Pulmonary artery endothelial cell (primary cell): Measurements from ENCODE around the gene FOXP4. TPM values are rescaled to one million over a fixed set of nuclear protein-coding genes. Genes with fewer than 3 reads are reported as not detected.
A peak's percentile ranks its signal among the peaks of the same experiment; 100 is the strongest.

Source experiments
- DNase-seq: peaks from one replicate; pipeline ENCODE4 v3.0.0-alpha.2; 2011; ENCODE audit warnings: low read depth, low spot score
- total RNA-seq: library from RNA; depleted of rRNA; stranded (reverse); fragments of >200 nt; gene quantifications from 2 replicates; pipeline ENCODE4 v1.2.3, GENCODE V29; 2014

Gene FOXP4
- total RNA-seq, 1 donor from 2014 or later, result 2.9 TPM

DNA sequence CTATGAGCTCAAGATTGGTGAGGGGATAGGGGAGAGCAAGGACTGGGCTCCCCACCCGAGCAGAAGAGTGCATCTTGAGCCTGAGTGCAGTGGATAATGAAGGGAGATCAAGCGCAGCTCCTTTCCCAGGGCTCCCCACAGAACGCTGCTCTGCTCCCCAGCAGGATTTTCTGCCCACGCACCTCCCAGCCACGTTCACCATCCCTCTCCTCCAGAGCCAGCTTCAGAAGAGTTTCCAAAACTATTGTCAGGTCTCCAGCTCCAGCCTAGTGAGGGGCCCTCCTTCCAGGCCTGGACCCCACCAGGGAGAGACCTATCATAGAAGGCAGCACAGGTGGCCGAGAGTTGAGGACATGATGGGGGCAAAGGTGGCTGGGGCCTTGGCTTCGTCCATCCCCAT is 34.5 kb downstream of the FOXP4 start:
- DNase-seq, result no peak

DNA sequence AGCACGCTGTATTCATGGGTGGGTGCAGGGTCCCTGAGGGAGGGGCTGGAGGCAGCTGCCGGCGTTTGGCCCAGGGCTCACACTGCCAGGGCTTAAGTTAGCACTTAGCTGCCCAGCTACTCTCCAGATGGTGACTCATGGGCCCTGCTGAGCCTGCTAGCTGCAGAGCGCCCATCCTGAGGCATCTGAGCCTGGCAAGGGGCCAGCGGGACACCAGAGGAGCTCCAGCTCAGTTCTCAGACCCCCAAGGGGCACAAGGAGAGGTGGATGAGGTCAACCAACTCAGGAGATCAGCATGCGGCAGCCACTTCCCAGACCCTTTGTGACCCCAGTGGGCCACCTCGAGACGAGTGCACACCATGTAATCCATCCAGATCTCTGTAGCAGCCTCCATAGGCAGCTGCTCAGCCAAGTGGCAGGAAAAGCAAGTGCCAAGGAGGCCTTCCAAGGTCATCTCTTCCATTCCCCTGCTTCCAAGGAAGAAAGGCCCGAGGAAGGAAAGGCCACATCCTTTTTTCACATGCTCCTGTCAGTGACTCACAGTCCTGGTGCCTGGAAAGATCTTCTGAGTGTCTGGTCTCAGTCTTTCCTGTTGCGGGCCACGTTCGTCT is 35.3 kb downstream of the FOXP4 start:
- DNase-seq, result peak; percentile 64

DNA sequence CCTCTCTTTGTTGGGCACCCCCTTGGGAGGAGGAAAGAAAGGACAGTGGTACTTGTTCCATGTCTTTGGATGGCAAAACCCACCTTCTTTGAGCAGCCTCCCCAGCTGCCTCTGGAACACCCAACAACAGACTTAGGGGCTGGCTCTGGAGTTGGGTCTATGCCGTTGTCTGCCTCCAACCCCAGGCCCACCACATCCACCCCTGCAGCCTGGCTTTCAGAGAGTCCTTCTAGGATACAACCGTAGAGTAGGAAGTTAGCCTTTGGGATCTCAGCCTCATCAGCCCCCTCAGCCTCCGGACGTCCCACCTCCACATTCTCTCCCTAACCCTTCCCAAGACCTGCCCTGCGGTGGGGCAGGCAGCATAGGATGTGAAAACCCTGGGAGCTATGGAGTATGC is 36.4 kb downstream of the FOXP4 start:
- DNase-seq, result no peak

DNA sequence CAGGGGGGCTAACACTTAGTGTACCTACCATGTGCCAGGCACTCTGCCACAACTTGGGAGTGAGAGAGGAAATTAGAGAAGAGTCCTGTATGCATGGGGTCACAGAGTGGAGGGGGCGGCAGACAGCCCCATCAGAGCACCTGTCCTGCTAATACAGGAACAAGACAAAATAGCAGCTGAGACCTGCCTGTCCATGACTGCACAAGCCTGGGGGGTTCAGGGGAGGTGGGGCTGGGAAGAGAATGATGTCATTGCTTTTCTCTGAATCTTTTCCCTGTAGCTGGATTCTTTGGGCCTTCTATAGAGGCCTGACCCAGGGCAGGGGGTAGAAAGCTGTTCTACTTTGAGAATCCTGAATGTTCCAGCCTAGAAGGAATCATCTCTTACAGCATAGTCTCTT is 37.4 kb downstream of the FOXP4 start:
- DNase-seq, result no peak

DNA sequence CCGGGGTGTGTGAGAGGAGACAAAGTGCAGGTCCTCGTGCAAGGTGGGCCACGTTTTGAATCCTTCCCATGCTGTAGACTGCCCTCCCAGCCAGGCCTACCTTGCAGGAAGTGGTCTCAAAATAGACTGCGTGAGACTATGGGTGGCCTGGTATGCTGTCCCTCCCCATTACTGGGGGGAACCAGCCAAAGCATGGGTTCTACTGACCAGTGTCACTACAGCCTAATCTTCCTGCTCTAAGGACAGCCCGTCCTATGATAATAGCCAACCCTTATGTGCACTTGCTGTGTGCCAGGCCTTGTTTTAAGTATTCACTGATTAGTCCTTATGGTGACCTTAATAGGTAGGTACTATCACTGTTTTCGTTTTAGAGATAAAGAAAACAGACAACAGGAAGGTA is 38.0 kb downstream of the FOXP4 start:
- DNase-seq, result no peak

DNA sequence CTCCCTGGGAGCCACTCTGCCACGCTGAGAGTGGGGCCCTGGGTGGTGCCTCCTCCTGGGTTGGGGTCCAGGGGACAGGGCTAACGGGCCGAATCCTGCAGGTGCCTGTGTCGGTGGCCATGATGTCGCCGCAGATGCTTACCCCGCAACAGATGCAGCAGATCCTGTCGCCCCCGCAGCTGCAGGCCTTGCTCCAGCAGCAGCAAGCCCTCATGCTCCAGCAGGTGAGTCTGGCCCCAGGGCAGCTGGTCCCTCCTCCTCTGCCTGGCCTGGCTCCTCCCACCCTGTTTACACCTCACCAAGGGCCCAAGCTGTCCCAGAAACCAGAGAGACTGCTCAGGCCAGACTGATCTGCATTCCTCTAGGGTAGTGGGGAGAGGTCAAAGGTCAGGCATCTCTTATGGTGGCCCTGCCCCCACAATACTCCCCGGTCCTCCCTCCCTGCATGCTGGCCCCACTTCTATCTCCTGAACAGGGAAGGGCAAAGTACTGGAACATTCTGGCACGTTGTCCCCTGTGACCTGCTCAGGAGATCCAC is 38.6 kb downstream of the FOXP4 start:
- DNase-seq, result no peak

DNA sequence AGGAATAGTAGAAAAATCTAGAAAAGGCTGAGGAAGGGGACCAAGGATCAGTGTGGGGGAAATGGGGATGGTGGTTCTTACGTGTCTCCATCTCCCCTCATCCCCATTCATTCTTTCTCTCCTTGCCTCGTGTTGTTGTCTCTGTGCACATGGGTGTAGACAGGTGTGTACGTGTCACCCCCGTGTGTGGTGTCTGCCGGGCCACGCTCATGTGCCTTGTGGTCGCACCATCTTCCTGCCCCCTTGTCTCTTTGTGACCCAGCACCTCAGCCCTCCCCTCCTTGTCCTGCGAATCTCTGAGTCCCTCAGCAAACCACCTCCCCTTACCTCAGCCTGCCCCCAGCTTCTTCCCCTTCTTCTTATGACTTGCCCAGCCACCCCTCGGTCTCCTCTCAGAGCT is 39.4 kb downstream of the FOXP4 start:
- no peak for DNase-seq

DNA sequence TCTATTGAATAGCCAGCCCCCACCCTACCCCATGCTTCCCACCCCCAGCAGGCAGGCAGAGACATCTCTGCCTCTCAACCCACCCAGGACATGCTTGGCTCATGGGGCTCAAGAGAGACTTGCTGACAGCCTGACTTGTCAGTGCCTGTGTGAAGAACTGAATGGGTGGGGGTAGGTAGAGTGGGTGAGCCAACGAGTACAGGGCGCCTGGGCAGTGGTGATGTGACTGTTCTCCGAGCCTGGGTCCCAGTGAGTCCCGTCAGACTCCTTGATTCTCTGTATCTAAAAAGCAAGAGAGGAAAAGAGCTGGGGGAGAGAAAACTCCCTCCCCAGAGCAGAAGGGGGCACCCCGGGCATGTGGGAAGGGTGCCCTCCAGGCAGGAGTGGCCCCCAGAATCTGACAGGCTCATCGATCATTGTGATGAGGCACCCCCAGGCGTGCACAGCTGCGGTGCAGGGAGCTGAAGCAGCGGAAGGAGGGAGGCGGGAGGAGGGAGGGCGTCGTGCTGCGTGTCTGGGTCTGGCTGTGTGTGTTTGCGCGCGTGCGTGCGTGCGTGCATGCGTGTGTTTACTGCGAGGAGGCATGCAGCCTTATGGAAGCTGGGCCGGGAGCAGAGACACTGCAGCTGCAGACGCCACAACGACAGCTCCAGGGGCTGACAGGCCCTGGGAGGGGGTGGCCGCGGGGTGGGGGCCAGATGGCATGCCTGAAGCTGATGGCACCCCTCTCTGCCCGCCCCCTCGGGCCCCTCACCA is 40.2 kb downstream of the FOXP4 start:
- DNase-seq, result no peak

DNA sequence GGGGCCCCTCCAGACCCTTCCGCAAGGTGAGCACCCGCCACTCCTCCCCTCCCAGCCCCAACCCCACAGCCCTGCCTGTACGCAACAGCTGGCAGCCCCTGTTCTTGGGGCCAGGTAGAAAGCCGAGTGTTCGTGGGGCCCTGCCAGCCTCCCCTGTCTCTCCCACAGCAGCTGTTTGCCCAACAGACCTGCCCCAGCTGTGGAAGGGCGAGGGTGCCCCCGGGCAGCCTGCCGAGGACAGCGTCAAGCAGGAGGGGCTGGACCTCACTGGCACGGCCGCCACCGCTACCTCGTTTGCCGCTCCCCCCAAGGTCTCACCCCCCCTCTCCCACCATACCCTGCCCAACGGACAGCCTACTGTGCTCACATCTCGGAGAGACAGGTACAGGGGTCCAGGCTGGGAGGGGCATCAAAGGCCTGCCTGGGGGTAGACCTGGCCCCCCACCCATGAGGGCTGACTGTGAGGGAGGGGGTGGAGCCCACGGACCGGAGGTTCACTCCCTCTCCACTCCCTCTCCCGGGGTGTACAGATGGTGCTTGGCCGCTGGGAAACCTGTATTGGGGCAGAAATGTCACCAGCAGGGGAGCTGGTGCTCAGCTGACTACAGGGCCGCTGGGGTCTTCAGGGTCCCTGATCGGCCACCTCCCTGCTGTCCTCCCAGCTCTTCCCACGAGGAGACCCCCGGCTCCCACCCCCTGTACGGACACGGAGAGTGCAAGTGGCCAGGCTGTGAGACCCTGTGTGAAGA is 41.1 kb downstream of the FOXP4 start:
- no peak for DNase-seq

DNA sequence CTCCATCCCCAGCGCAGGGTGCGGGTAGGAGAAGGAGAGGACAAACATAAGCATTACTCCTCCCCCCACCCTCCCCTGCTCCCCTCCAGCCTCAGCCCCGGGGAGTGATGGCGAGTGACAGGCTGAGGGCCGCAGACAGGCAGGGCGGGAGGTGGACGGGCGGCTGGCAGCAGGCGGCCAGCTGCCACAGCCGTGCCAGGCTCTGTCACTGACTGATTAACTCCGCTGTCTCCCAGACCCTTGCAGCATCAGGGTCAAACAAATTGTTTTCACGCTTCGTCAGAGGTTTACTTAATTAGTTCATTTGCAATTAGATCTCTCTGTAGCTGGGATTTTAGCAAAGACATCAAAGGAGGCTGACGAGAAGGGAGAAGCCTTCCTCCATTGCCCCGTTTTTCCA is 41.9 kb downstream of the FOXP4 start:
- no peak for DNase-seq

DNA sequence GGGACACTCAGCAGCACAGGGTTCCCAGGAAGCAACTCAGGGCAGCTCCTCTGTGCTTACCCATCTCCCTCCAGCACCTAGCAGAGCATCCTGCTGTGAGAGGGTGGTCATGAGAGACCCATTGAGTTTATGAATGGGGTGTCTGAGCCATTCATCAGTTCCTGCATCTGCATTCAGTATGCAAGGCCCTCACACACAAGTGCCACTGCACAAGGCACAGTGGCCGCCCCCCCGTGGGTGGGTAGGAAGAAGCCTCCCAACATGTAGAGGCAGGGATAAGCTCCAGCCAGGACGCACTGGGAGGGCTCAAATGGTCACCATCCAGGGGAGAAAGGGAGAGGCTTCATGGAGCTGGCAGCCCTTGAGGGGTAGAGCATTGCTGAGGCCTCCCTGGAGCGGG is 43.0 kb downstream of the FOXP4 start:
- no peak for DNase-seq

DNA sequence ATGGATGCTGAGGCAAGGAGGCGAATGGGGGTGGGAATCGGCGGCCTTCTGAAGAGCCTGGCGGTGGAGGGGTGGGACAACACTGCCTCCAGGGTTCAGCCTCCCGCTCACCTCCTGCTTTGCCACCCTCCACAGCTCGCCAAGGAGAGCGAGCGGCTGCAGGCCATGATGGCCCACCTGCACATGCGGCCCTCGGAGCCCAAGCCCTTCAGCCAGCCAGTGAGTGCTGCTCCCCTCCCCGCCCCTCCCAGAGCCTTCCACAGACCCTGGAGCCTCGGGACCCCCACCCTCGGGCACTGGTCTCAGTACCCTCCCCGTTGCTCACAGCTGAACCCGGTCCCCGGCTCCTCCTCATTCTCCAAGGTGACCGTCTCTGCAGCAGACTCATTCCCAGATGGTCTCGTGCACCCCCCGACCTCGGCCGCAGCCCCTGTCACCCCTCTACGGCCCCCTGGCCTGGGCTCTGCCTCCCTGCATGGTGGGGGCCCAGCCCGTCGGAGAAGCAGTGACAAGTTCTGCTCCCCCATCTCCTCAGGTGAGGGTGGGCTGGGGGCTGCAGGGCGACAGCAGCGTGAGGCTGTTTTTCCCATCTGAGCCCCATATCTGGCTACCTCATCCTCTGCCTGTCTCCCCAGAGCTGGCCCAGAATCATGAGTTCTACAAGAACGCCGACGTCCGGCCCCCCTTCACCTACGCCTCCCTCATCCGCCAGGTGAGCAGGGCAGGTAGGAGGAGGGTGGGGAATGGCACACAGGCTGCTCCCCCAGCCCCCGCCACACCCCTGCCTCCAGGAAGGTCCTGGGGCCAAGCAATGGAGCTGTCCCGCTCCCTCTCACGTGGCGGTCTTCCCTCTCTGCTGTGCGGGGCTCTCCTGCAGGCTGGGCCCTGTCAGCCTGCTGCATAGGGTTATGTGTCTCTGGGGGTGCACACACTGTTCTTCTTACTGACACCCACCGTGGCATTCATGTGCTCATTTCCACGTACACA is 43.7 kb downstream of the FOXP4 start:
- DNase-seq, result no peak

DNA sequence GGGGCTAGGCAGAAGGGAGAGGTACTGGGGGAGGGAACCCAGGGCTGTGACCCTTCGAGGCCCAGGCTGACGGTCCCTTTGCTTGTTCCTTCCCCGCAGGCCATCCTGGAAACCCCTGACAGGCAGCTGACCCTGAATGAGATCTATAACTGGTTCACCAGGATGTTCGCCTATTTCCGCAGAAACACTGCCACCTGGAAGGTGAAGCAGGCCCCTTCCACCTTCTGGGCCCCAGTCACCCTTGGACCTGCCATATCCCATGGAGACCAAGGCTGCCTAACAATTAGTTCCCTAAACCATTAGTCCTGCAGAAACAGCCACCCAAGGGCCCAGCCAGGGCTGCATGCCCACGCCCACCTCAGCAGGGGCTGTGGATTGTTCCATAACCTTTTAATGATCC is 44.9 kb downstream of the FOXP4 start:
- DNase-seq, result no peak

DNA sequence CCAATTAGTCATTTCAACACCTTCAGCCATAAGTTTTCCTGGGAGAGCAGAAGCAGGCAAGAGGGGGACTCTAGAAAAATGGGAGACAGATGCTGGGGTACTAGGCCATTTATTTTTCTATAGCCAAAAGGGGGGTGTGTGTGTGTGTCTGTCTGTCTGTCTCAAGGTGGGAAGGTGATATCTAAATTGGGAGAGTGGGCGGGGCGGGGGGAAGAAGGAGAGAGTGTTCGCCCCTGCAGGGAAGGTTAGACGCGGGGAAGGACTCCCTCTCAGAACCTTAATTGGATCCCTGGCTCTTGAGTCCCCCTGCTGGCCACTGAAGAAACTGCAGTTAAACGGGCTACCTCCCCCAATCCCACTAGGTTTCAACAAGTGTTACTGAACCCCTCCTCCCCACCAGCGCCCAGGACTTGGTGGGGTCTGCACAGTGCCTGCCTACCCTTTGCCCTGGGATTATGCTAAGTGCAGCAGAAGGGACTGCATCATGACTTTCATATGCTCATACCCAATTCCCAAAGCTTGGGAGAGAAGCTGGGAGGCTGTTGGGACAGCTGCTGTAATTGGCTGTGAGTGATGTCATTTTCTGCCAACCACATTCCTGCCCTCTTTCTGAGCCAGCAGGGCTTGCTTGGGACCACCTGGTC is 45.8 kb downstream of the FOXP4 start:
- no peak for DNase-seq

DNA sequence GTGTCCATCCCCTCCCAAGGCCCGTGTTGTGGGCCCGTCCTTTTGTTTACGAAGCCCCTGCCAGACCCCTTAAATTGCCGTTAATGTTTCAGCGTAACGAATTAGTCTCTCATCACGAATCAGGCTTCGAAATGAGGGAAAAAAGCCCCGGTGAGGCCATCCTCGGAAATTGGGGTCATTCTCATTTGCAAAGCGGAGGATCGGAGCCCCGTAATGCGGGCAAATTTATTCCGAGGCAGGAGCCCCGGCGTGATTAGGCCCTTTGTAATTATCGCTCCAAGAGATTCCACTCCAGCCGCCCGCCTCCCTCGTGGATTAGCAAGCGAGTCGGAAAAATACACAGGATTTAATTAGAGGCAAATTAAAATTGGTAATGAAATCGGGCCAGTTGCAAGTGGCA is 47.2 kb downstream of the FOXP4 start:
- DNase-seq, result no peak

DNA sequence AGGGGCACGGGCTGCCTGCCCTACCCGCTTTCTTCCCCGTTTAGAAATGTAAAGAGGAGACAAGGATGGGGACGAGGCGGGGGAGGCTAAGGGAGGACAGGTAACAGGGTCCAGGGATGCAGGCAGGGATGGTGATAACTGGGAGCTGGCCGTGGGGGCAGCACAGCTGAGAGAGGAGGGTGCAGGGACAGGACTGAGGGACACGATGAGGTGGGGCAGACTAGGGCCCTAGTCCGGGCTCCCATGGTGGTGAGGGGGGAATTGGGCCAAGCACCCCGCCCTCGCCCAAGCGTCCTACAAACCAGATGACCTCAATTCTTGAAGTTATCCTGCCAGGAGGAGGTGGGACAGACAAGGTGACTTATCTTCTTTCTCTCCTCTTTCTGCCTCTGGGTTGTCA is 47.7 kb downstream of the FOXP4 start:
- no peak for DNase-seq

DNA sequence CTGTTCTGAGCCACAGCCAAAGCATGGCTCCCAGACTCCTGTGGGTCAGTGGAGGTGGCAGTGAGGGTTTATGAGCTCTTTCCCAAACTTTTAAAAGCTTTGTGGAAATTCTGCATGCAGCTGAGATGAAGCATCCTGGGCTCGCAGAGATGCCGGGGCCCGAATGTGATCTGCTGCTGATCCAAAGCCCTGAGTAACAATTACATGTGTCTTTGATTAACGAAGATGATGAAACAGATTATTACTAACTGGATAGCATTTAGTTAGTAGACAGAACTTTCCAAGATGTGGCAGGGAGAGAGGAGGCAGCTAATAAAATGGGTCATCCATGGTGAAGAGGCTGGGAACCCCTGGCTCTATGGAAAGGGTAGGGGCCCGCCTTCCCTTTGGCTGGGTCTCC is 48.1 kb downstream of the FOXP4 start:
- no peak for DNase-seq

DNA sequence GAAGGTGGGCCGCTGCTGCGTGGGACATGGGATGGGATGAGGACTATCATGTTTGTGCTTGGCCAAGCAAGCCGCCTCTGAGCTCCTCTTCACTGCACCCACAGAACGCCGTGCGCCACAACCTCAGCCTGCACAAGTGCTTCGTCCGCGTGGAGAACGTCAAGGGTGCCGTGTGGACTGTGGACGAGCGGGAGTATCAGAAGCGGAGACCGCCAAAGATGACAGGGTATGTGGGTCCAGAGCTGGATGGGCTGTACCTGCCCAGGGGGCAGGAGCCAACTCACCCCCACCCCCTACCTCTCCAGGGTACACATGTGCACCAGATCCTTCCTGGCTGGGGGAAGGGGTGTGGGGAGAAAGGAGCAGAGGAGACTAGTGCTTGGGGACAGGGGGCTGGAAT is 48.6 kb downstream of the FOXP4 start:
- DNase-seq, result no peak

DNA sequence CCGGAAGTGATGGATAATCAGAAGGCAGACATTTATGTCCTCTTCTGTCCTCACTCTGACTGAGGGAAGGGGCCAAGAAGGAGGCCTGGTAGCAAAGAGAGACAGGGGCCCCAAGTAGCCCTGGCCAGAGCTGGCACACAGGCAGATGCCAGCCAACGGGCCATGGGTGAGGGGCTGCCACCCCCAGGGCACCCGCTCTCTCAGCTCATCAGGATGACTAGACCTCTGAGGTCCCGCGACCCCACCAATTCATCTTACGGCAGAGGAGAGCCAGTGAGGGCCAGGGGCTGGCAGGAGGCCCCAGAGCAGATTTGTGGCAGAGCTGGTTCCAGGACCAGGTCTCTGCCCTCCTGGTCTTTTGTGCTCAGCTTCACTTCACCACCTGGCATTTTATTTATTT is 49.0 kb downstream of the FOXP4 start:
- DNase-seq, result no peak

DNA sequence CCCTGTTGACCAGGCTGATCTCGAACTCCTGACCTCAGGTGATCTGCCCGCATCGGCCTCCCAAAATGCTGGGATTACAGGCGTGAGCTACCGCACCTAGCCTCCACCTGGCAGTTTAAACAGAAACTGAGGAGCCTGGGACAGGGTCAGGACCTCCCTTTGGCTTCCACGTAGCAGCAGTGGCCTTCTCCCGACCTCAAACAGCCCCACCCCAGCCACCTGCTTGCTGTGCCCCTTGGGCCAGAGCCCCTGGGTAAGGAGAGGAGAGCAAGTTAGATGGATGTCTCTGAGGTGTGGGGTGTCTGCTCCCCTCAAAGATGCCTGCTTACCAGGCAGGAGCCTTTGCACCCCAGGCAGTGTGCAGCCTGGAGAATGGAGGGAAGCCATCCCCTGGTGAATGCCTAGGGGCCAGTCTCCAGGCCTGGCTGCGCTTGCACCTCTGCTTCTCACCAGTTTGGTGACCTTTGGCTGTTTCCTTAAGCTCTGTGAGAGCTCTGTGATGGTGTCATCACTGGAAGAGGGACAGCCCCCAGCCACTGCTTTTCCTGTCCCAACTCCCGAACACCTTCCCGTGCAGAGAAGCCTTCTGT is 50.0 kb downstream of the FOXP4 start:
- DNase-seq, result no peak
